Keratinocyte (primary cell): ENCODE data around the gene SDC1. TPM values are rescaled to one million over a fixed set of nuclear protein-coding genes. Genes with fewer than 3 reads are reported as not detected.

Experiments
- DNase-seq: peaks from one replicate; pipeline ENCODE4 v3.0.0-alpha.2; 2011; ENCODE audit warnings: low read depth, missing footprints, low spot score
- FAIRE-seq: peaks from 2 replicates; lab custom pipeline; 2011; peaks lifted over from hg19 to GRCh38; lab: Jason Lieb, UNC
- H2AFZ ChIP-seq: 2 replicates; pipeline ENCODE4 v1.6.0; 2012; ENCODE audit warnings: low read length, control low read depth, inconsistent platforms; ENCODE audit not compliant: control insufficient read depth
- H3K27ac ChIP-seq: 2 replicates; pipeline ENCODE4 v1.5.1; 2011; ENCODE audit warnings: low read length; ENCODE audit not compliant: control insufficient read depth, insufficient read depth
- H3K27me3 ChIP-seq: 3 replicates; pipeline ENCODE4 v1.6.0; 2011; ENCODE audit warnings: low read length; ENCODE audit not compliant: control insufficient read depth, insufficient read depth; ENCODE audit errors: extremely low read depth
- H3K36me3 ChIP-seq, 2 experiments: 2 replicates in 1 of 2; 3 replicates in 1 of 2; pipeline ENCODE4 v1.5.1; 2011; ENCODE audit warnings: low read length in 2 of 2, mild to moderate bottlenecking in 1 of 2; ENCODE audit not compliant: control insufficient read depth in 2 of 2, insufficient read depth in 2 of 2; ENCODE audit errors: extremely low read depth in 1 of 2
- H3K4me1 ChIP-seq: 3 replicates; pipeline ENCODE4 v1.5.1; 2011; ENCODE audit warnings: low read length; ENCODE audit not compliant: control insufficient read depth, insufficient read depth; ENCODE audit errors: extremely low read depth
- H3K4me2 ChIP-seq: 3 replicates; pipeline ENCODE4 v1.6.0; 2011; ENCODE audit warnings: low read depth, low read length; ENCODE audit not compliant: control insufficient read depth, insufficient read depth; ENCODE audit errors: extremely low read depth
- H3K4me3 ChIP-seq, 3 experiments: fragments of 200-600 bp in 1 of 3; sonication (generic) in 1 of 3; 2 replicates in 2 of 3; 3 replicates in 1 of 3; pipeline ENCODE4 v1.5.1; 2011 to 2016; ENCODE audit warnings: low read length in 3 of 3, mild to moderate bottlenecking in 3 of 3, control low read depth in 2 of 3, inconsistent platforms in 1 of 3, low read depth in 1 of 3, mixed read lengths in 1 of 3, mixed run types in 1 of 3, moderate library complexity in 1 of 3; ENCODE audit not compliant: control insufficient read depth in 2 of 3, insufficient read depth in 2 of 3; ENCODE audit errors: extremely low read depth in 1 of 3
- H3K79me2 ChIP-seq: 2 replicates; pipeline ENCODE4 v1.6.0; 2012; ENCODE audit warnings: low read length; ENCODE audit not compliant: control insufficient read depth, insufficient read depth
- H3K9ac ChIP-seq: 3 replicates; pipeline ENCODE4 v1.6.0; 2011; ENCODE audit warnings: low read length; ENCODE audit not compliant: control insufficient read depth, insufficient read depth; ENCODE audit errors: extremely low read depth
- H3K9me1 ChIP-seq: 3 replicates; pipeline ENCODE4 v1.6.0; 2011; ENCODE audit warnings: low read length; ENCODE audit not compliant: control insufficient read depth, insufficient read depth; ENCODE audit errors: extremely low read depth
- H3K9me3 ChIP-seq: 2 replicates; pipeline ENCODE4 v1.5.1; 2012; ENCODE audit warnings: low read depth, low read length; ENCODE audit not compliant: control insufficient read depth
- H4K20me1 ChIP-seq: 3 replicates; pipeline ENCODE4 v1.6.0; 2011; ENCODE audit warnings: low read length; ENCODE audit not compliant: control insufficient read depth, insufficient read depth; ENCODE audit errors: extremely low read depth
- EZH2 ChIP-seq: IDR thresholded peaks from one replicate; pipeline ENCODE4 v1.6.1; 2012; ENCODE audit warnings: inconsistent platforms, mild to moderate bottlenecking, low read length, moderate library complexity
- dilution Hi-C: fragments of 300-500 bp; cut with MboI; formaldehyde crosslinking; loops from one replicate; pipeline ENCODE4 v1.7.0; 2020; ENCODE audit warnings: low sequenced_read_pairs; ENCODE audit not compliant: extremely low pct_ligation_motif_present
- polyA plus RNA-seq, 5 experiments: library from polyadenylated mRNA; depleted of rRNA in 3 of 5; stranded (reverse) in 3 of 5; stranded (forward) in 1 of 5; unstranded in 1 of 5; fragments of >200 nt; gene quantifications; 1 replicate in 1 of 5; 2 replicates in 3 of 5; 3 replicates in 1 of 5; pipeline versions ENCODE4 v1.2.1 to v1.2.3, GENCODE V29; 2011 to 2012; ENCODE audit warnings: missing spikeins in 2 of 5, low read depth in 1 of 5, low replicate concordance in 1 of 5
- TF ChIP-seq, protein P1 (sequence below), 3 experiments: IDR thresholded peaks in 1 of 3; conservative IDR thresholded peaks in 1 of 3; optimal IDR thresholded peaks in 1 of 3; 2 replicates in 2 of 3; 3 replicates in 1 of 3; pipeline versions ENCODE3 to v1.5.1; 2011; ENCODE audit warnings: low read length in 3 of 3, mild to moderate bottlenecking in 3 of 3, moderate library complexity in 2 of 3, control low read depth in 1 of 3, inconsistent platforms in 1 of 3; ENCODE audit not compliant: insufficient read depth in 2 of 3; ENCODE audit errors: extremely low read depth in 1 of 3

Gene SDC1
- polyA plus RNA-seq, 1 donor (not counting 4 experiments of a cell fraction or from before 2014, with no cell fraction given): 696 TPM

- H3K36me3 ChIP-seq: no peaks in the 10 kb centered on the region
- no peak for FAIRE-seq
- no peak for DNase-seq
- H3K9me1 ChIP-seq: no peaks in the 10 kb centered on the region
- H3K79me2 ChIP-seq: no peaks in the 10 kb centered on the region
- H2AFZ ChIP-seq: no peak overlapping the region
- H3K9ac ChIP-seq: no peak overlapping the region
- H3K4me3 ChIP-seq: no peak overlapping the region
- dilution Hi-C loops: no loop called here
- H3K27ac ChIP-seq: no peak overlapping the region
- no peaks in the 10 kb centered on the region for H3K9me3 ChIP-seq
- H4K20me1 ChIP-seq: no peaks in the 10 kb centered on the region
- no peak overlapping the region for H3K4me2 ChIP-seq
- no peaks in the 10 kb centered on the region for H3K27me3 ChIP-seq
- TF ChIP-seq EZH2: no peak
- TF ChIP-seq, protein P1, sequence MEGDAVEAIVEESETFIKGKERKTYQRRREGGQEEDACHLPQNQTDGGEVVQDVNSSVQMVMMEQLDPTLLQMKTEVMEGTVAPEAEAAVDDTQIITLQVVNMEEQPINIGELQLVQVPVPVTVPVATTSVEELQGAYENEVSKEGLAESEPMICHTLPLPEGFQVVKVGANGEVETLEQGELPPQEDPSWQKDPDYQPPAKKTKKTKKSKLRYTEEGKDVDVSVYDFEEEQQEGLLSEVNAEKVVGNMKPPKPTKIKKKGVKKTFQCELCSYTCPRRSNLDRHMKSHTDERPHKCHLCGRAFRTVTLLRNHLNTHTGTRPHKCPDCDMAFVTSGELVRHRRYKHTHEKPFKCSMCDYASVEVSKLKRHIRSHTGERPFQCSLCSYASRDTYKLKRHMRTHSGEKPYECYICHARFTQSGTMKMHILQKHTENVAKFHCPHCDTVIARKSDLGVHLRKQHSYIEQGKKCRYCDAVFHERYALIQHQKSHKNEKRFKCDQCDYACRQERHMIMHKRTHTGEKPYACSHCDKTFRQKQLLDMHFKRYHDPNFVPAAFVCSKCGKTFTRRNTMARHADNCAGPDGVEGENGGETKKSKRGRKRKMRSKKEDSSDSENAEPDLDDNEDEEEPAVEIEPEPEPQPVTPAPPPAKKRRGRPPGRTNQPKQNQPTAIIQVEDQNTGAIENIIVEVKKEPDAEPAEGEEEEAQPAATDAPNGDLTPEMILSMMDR (optimal IDR thresholded peaks at IDR 0.05 in 1 of 3, IDR thresholded peaks at IDR 0.05 in 1 of 3, conservative IDR thresholded peaks at IDR 0.05 in 1 of 3; ENCODE audit: extremely low read depth in 1 of 3, insufficient read depth in 2 of 3, low read length in 3 of 3): no peak
- peaks cover 15% of the 10 kb centered on the region for H3K4me1 ChIP-seq
Observed at GRCh38 chr2:20156076-20156759, 68.7 kb downstream of the SDC1 start.

GRCh38 chr2:20153131-20153851 is 71.6 kb downstream of the SDC1 start:
- peak overlapping the region; percentile 95 for H2AFZ ChIP-seq
- no peaks in the 10 kb centered on the region for H3K27me3 ChIP-seq
- no peaks in the 10 kb centered on the region for H3K9me1 ChIP-seq
- H3K4me3 ChIP-seq: peak overlapping the region in 2 of 3 experiments; percentile 26 to 40
- no peak for TF ChIP-seq EZH2
- TF ChIP-seq, protein P1 (optimal IDR thresholded peaks at IDR 0.05 in 1 of 3, IDR thresholded peaks at IDR 0.05 in 1 of 3, conservative IDR thresholded peaks at IDR 0.05 in 1 of 3; ENCODE audit: extremely low read depth in 1 of 3, insufficient read depth in 2 of 3, low read length in 3 of 3): no peak
- FAIRE-seq: peak; percentile 86
- peak overlapping the region; percentile 24 for H3K9ac ChIP-seq
- DNase-seq: no peak
- no peaks in the 10 kb centered on the region for H4K20me1 ChIP-seq
- no peaks in the 10 kb centered on the region for H3K36me3 ChIP-seq
- dilution Hi-C loops: no loop called here
- H3K9me3 ChIP-seq: no peaks in the 10 kb centered on the region
- peak overlapping the region; percentile 80 for H3K4me2 ChIP-seq
- H3K4me1 ChIP-seq: peaks cover 20% of the 10 kb centered on the region
- peak overlapping the region; percentile 54 for H3K27ac ChIP-seq
- no peaks in the 10 kb centered on the region for H3K79me2 ChIP-seq
